Parathyroid adenoma (tissue), 2 donors: ENCODE data around the gene ST6GALNAC6.
A peak's percentile ranks its signal among the peaks of the same experiment; 100 is the strongest.

Experiments
- H2AFZ ChIP-seq: fragments of 300-600 bp; sonication (generic); one replicate; pipeline ENCODE4 v1.7.0; 2017; ENCODE audit warnings: antibody characterized with exemption, mild to moderate bottlenecking
- H3K27ac ChIP-seq: fragments of 300-600 bp; sonication (generic); one replicate; pipeline ENCODE4 v1.7.0; 2017
- H3K27me3 ChIP-seq: fragments of 300-600 bp; sonication (generic); one replicate; pipeline ENCODE4 v1.7.0; 2017; ENCODE audit warnings: low read length; ENCODE audit not compliant: control insufficient read depth, insufficient read depth
- H3K36me3 ChIP-seq: fragments of 300-600 bp; sonication (generic); one replicate; pipeline ENCODE4 v1.7.0; 2017; ENCODE audit warnings: low read length; ENCODE audit not compliant: control insufficient read depth, insufficient read depth
- H3K4me1 ChIP-seq: fragments of 300-600 bp; sonication (generic); one replicate; pipeline ENCODE4 v1.7.0; 2017; ENCODE audit warnings: control low read depth
- H3K4me2 ChIP-seq: fragments of 300-600 bp; sonication (generic); one replicate; pipeline ENCODE4 v1.7.0; 2017; ENCODE audit warnings: low read length
- H3K4me3 ChIP-seq: fragments of 300-600 bp; sonication (generic); one replicate; pipeline ENCODE4 v1.7.0; 2017; ENCODE audit warnings: low read depth, low read length
- H3K79me2 ChIP-seq: fragments of 300-600 bp; sonication (generic); one replicate; pipeline ENCODE4 v1.7.0; 2017; ENCODE audit warnings: control low read depth
- H3K9ac ChIP-seq: fragments of 300-600 bp; sonication (generic); one replicate; pipeline ENCODE4 v1.7.0; 2017; ENCODE audit warnings: mild to moderate bottlenecking
- H3K9me3 ChIP-seq: fragments of 300-600 bp; sonication (generic); one replicate; pipeline ENCODE4 v1.7.0; 2017; ENCODE audit warnings: low read length; ENCODE audit not compliant: control insufficient read depth
- TF ChIP-seq, protein P1 (sequence below): fragments of 300-600 bp; sonication (generic); IDR thresholded peaks from one replicate; pipeline ENCODE4 v1.7.0; 2017; ENCODE audit warnings: antibody characterized with exemption, mild to moderate bottlenecking
- donor health status: primary hyperparathyroidism.

The ST6GALNAC6 gene

DNA sequence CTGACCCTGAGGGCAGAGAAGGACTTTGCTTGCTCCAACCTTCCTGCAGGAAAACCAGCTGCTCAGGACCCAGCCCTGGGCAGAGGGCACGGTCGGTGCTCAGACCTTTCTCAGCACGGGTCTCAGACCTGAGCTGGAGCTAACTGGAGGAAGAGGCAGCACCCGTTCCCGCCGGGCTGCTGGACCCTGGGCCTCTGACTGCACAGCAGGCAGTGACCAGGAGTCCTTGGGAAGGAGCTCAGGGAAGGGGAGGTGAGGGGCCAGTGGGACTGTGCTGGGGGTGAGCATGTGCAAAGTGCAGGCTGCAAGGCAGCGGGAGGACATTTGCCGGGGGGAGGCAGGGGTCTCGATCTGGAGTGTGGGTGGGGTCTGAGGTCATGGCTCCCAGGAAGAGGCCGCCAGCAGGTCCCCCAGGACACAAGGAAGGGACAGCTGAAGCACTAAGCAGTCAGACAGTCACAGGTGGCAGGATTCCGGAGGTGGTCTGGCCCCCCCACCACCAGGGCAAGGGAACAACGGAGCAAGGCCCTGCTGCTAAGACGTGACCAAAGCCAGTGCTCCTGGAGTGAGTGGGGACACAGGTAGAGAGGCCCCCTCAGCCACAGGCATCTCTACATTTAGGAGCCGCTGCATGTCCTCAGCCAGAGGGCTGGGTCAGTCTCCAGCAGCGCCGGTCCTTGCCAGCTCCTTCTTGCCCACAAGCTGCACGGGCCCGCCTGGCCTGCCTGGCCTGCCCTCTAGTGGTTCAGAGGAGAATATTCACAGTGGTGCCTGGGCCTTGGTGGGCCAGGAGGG, 43.0 kb upstream of the ST6GALNAC6 start:
- TF ChIP-seq, protein P1, sequence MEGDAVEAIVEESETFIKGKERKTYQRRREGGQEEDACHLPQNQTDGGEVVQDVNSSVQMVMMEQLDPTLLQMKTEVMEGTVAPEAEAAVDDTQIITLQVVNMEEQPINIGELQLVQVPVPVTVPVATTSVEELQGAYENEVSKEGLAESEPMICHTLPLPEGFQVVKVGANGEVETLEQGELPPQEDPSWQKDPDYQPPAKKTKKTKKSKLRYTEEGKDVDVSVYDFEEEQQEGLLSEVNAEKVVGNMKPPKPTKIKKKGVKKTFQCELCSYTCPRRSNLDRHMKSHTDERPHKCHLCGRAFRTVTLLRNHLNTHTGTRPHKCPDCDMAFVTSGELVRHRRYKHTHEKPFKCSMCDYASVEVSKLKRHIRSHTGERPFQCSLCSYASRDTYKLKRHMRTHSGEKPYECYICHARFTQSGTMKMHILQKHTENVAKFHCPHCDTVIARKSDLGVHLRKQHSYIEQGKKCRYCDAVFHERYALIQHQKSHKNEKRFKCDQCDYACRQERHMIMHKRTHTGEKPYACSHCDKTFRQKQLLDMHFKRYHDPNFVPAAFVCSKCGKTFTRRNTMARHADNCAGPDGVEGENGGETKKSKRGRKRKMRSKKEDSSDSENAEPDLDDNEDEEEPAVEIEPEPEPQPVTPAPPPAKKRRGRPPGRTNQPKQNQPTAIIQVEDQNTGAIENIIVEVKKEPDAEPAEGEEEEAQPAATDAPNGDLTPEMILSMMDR = peak; percentile 64
- no peak overlapping the region for H3K4me3 ChIP-seq
- H2AFZ ChIP-seq = no peak overlapping the region
- no peaks in the 10 kb centered on the region for H3K79me2 ChIP-seq
- H3K9ac ChIP-seq = no peak overlapping the region
- no peaks in the 10 kb centered on the region for H3K4me1 ChIP-seq
- H3K27ac ChIP-seq = no peak overlapping the region
- no peak overlapping the region for H3K4me2 ChIP-seq
- H3K9me3 ChIP-seq = no peaks in the 10 kb centered on the region
- no peaks in the 10 kb centered on the region for H3K27me3 ChIP-seq
- no peaks in the 10 kb centered on the region for H3K36me3 ChIP-seq

DNA sequence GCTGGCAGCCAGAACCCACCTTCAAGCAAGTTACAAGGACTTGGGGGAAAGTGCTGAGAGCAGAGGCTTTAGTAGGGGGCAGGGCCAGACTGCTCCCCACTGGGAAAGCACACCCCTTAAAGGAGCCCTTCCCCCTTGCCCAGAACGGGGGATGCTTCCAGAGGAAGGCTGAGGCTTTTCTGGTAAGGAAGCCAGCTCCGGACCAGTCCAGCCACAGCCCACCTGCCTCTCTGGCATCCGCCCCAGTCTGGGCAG, 42.5 kb upstream of the ST6GALNAC6 start:
- H3K36me3 ChIP-seq = no peaks in the 10 kb centered on the region
- no peak overlapping the region for H3K4me3 ChIP-seq
- no peak overlapping the region for H3K9ac ChIP-seq
- TF ChIP-seq, protein P1 = no peak
- H3K4me1 ChIP-seq = no peaks in the 10 kb centered on the region
- peaks cover 2% of the 10 kb centered on the region for H3K79me2 ChIP-seq
- no peak overlapping the region for H3K4me2 ChIP-seq
- no peak overlapping the region for H2AFZ ChIP-seq
- no peaks in the 10 kb centered on the region for H3K9me3 ChIP-seq
- H3K27ac ChIP-seq = no peak overlapping the region
- H3K27me3 ChIP-seq = no peaks in the 10 kb centered on the region

DNA sequence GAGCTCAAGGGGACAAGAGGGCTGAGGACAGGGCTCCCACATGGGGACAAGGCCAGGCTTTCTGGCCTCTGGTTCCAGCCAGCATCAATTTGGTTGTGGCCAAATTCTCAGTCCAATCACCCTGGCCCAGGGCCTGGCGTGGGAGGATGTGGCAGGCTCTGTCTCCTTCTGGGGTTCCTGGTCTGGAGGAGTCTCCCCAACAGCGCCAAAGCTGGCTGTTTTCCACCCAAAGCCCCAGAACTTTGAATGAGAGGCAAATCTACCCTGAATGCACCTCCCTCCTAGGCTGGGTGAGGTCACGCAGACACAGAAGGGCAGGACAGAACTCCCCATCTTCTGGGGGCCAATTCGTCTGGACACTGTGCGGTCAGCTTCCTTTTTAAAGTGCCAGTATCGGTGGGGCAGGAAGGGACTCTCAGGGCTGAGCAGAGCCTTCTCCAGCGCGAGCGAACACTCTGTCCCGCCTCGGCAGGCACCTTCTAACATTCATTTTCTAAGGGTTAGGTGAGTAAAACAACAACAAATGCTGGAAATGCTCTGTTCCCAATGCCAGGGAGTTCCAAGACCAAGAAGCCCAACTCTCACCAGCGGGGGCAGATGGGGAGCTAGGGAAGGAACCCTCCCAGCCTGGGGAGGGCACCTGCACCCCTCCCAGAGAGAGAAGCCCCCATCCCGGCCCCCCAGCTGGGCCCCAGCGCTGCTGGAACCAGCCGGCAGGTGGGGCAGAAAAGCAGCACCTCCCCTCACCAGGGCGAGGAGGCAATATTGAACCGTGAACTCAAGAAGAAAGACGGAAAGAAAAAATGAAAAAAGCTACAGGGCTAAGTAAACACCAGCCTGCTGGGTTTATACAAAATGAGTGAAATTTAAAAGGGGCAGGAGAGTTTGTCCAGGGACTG, 41.9 kb upstream of the ST6GALNAC6 start:
- TF ChIP-seq, protein P1 = no peak
- Histone ChIP-seq H3K9me3 (no peaks in the 10 kb centered on the region), H3K79me2 (peaks cover 3% of the 10 kb centered on the region), H3K27me3 (no peaks in the 10 kb centered on the region), H3K4me2 (no peak overlapping the region), H3K4me3 (no peak overlapping the region), H2AFZ (no peak overlapping the region), H3K4me1 (no peaks in the 10 kb centered on the region), H3K36me3 (no peaks in the 10 kb centered on the region), H3K27ac (no peak overlapping the region), H3K9ac (no peak overlapping the region)

DNA sequence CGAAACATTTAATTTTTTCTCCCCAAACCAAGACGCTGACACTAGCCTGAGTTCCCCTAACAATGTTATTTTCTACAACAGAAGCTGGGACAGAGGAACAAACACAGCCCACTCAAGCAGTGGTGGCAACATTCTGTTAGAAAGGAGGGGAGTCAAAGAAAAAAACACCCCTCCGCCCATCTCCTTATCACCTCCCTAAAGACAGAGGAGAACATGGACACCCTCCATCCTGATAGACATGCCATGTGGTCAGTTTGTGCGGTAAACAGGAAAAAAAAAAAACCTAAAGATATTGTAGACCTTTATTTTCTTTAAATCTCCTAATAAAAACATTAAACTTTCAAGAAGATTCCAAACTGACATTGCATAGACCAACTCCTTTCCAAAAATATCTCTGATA, 41.2 kb upstream of the ST6GALNAC6 start:
- no peaks in the 10 kb centered on the region for H3K36me3 ChIP-seq
- TF ChIP-seq, protein P1 = no peak
- H3K27me3 ChIP-seq = no peaks in the 10 kb centered on the region
- no peak overlapping the region for H3K4me2 ChIP-seq
- no peaks in the 10 kb centered on the region for H3K9me3 ChIP-seq
- H3K79me2 ChIP-seq = peaks cover 5% of the 10 kb centered on the region
- H3K4me1 ChIP-seq = no peaks in the 10 kb centered on the region
- no peak overlapping the region for H3K9ac ChIP-seq
- H3K4me3 ChIP-seq = no peak overlapping the region
- H3K27ac ChIP-seq = no peak overlapping the region
- H2AFZ ChIP-seq = no peak overlapping the region
